GM19395 (cell line): ENCODE data around the gene CHST2.
"Not testable (repeated sequence)": the region's sequence is repeated elsewhere in the genome, so short reads cannot be mapped to it uniquely, and the experiment has no call there.

ENCODE experiments used
- ATAC-seq: cut with Tn5 transposase; IDR thresholded peaks from one replicate; pipeline ENCODE4 v1.9.1; 2021; ENCODE audit warnings: mild to moderate bottlenecking, moderate library complexity; ENCODE audit not compliant: unreplicated experiment

The CHST2 gene, protein sequence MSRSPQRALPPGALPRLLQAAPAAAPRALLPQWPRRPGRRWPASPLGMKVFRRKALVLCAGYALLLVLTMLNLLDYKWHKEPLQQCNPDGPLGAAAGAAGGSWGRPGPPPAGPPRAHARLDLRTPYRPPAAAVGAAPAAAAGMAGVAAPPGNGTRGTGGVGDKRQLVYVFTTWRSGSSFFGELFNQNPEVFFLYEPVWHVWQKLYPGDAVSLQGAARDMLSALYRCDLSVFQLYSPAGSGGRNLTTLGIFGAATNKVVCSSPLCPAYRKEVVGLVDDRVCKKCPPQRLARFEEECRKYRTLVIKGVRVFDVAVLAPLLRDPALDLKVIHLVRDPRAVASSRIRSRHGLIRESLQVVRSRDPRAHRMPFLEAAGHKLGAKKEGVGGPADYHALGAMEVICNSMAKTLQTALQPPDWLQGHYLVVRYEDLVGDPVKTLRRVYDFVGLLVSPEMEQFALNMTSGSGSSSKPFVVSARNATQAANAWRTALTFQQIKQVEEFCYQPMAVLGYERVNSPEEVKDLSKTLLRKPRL

DNA sequence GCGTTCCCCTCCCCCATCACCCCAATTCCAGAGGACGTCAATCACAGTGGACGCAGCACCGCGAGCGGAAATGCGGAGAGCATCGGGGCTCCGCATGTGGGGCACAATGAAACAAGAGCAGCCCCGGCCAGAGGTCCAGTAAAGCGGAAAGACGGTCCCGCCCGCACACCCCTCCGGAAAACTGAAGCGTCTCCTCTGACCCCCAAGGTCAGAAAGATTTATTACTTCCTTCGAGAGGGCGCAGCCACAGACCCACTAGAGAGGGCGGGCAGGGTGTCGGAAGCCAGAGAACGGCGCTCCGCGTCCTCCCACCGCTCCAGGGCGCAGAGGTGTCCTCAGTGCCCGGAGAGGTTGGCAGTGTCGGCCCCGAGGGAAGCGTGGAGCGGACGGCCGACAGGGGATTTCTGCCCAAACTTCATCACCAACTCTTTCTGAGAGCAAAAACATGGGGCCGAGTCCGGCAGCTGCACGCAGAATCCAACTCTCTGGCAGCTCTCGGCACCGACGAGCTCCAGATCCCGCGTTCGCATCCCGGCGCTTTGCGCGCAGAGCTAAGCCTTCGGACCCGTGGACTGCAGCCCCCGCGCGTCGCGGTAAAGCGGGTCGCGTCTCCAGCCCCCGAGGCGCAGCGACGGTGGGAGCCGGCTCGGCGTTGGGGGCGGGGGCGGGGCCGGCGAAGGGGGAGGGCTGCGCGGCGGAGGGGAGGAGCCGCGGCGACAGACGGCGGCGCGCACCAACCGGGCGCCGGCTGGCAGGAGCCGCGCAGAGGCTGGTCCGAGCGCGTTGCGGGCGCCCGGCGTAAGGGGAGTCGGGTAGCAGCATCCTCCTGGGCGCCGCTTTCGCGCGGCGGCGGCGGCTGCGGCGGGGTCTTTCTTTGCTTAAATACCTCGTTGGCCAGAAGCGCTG, at the start of gene CHST2:
TSS of gene CHST2 (plus strand) at position 763 of the 906 bp plus-strand sequence. CDS start 1,046 bp downstream, outside the sequence.
- peak; percentile 68 for ATAC-seq

DNA sequence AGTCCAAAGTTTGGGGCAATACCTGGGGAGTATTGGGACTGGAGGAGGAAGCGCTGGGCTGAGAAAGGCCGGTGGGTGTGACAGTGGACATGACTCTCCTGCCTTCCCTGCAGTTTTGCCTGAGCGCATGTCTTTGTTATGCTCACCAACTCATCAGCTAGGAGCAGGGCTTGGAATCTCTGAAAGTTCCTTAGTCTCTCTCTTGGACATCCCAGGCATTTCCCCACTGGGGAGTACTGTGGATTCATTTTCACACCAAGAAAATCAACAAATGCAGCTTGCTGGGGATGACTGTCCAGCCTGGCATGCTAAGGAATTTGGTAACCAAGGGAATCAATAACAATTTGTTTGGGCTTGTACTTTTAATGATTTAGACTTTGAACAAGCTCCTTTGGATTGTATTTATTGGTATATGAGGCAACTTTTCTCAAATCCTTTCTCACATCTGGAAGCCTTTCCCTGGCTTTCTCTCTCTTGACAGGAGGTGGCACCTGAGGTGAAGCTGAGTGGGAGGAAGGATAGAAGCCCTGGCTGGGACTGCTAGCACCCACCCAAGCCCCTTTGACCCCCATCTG, 48.5 kb upstream of the CHST2 start:
- ATAC-seq = no peak

DNA sequence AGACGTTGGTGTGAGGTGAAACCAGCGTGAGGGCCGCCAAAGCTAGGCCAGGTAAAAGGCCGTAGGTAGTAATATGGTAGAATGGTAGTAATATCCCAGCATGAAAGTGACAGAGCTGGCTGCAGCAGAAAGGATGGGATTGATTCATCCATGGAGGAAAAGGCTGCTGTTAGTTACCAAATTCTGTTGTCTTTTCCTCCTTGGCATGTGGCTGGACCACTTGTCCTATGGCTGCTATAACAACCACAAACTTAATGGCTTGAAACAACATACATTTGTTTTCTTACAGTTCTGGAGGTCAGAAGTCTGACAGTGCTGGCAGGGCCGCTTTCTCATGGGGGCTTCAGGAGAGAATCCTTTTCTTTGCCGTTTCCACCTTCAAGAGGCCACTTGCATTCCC, 47.8 kb upstream of the CHST2 start:
- ATAC-seq = no peak

DNA sequence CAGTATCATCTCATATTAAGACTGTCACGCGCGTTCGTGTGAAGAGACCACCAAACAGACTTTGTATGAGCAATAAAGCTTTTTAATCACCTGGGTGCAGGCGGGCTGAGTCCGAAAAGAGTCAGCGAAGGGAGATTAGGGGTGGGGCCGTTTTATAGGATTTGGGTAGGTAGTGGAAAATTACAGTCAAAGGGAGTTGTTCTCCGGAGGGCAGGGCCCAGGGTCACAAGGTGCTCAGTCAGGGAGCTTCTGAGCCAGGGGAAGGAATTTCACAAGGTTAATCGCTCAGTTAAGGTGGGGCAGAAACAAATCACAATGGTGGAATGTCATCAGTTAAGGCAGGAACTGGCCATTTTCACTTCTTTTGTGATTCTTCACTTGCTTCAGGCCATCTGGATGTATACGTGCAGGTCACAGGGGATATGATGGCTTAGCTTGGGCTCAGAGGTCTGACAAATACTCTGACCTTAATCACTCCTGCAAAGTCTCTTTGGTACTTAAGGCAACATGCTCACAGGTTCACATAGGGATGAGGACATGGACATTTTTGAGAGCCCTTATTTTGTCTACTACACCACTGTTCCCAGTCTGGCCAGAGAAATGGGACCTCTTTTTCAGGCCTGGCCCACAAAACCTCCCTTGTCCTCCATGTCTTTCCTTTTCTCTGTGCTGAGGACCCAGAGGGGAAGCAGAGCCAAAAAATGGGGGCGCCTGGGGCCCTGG, 47.1 kb upstream of the CHST2 start:
- ATAC-seq = not testable (repeated sequence)

DNA sequence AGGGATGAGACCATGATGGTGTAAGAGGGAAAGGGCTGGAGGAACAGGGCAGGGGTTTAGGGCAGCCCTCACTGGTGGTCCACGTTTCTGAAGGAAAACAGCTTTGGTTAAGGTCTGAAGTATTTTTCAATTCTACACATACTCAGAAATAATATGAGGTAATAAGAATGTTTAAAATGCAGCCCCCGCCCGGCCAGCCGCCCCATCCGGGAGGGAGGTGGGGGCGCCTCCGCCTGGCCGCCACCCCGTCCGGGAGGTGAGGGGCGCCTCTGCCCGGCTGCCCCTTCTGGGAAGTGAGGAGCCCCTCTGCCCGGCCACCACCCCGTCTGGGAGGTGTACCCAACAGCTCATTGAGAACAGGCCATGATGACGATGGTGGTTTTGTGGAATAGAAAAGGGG, 46.0 kb upstream of the CHST2 start:
- ATAC-seq = not testable (repeated sequence)

DNA sequence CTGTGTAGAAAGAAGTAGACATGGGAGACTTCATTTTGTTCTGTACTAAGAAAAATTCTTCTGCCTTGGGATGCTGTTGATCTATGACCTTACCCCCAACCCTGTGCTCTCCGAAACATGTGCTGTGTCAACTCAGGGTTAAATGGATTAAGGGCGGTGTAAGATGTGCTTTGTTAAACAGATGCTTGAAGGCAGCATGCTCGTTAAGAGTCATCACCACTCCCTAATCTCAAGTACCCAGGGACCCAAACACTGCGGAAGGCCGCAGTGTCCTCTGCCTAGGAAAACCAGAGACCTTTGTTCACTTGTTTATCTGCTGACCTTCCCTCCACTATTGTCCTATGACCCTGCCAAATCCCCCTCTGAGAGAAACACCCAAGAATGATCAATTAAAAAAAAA, 45.6 kb upstream of the CHST2 start:
- ATAC-seq = not testable (repeated sequence)

DNA sequence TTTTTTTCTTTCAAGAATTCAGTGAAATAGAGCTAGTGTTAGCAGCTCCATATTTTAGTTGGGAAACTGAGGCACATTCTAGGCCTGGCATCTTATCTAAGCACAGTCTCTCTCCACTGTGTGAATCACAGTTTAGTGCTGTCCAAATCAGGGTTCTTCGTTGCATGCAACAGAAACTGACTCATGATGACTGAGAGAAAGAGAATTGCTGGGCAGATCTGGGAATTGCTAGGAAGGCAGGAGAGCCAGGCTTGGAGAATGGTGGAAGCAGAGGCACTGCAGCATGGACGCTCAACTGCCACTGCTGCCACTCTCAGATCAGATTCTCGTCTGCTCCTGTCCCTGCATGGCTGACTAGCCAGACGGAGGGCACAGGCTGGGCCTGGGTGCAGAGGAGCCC, 40.7 kb upstream of the CHST2 start:
- ATAC-seq = no peak

DNA sequence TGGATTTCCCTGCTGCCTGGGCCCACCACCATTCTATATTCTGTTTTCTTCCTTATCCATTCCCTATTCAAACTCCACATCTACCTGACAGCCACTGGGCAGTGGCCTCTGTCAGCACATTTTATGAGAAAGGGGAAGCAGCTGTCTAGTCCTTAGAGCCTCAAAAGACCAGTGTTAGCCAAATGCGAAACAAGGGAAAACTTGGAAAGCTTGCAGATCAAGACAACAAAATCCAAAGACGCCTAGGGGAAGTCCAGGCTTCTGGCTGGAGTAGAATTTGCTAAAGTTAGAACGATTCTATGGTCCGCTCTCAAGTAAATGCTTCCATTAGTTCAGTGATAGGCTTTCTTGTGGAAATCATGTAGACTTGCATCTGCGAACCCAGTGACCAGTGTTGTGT, 39.4 kb upstream of the CHST2 start:
- ATAC-seq = no peak

DNA sequence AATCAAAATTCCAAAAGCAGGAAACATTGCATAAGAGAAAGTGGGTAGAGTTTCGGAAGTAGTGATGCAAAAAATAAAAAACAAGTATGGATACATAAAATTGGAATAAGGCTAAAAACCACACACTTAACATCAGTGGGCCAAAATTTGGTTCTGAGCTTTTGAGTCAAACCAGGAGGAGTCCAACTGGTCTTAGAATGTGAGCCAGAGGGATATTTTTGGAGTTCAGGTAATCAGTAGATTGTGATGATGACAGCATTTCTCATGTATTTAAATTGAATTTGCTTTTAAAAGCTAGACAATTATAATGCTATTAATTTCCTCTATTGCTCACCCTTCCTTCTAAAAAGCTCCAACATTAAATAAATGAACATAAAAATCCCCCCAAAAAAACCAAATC, 38.2 kb upstream of the CHST2 start:
- no peak for ATAC-seq

DNA sequence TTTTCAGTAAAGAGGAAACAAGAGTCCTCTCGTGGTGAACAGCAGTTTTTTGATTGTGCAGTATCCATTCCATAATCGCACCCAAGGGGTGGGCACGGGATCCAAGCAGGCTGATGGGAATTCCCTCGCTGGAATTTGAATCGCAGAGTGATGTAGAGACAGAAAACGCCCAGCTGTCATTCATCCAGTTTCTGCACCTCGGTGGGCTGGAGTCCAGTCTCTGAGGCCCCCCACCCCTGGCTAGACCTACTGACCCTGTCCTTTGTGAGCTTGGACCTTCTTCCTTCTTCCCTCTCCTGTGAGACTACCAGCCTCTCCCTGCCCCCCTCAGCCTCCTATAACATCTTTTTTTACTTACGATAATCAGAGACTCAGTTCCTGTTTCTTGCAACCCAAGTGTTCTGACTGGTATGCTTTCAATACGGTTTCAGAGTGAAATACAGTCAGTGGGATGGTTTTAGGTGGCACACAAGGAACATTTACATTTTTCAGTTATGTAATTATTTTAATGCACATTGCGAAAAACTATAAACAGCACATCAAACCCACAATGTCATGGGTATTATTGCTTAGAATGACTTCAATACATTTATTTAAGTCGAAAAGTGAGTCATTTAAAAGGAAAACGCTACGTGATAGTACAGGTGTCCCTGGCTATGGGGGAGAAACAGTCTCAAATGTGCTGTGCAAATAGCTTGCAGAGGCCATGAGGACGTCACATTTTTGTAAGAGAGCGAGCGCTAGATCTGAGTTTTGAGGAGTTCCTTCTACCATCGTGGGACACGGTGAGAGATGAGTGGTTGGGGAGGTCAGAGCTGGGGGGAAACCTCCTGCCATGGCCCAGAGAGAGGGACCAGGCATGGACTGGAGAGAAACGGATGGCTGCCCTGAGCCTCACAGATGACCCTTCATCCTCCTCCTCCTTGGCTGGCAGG, 37.5 kb upstream of the CHST2 start:
- peak; percentile 81 for ATAC-seq

DNA sequence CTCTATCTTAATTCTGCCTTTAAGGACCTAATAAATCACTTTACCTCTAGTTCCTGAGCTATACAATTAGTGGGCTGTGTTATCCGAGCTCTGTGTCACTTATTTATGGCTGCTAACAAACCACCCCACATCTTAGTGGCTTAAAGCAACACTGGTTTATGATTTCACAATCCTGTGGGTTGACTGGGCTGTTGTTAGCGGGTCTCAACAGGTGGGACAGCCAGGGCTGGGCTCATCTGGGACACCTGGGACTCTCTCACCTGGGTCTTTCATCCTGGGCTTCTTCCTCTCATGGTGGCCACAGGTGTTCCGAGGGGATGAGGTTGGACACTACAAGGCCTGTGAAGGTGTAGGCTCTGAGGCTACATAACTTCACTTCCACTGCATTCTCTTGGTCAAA, 35.8 kb upstream of the CHST2 start:
- no peak for ATAC-seq

DNA sequence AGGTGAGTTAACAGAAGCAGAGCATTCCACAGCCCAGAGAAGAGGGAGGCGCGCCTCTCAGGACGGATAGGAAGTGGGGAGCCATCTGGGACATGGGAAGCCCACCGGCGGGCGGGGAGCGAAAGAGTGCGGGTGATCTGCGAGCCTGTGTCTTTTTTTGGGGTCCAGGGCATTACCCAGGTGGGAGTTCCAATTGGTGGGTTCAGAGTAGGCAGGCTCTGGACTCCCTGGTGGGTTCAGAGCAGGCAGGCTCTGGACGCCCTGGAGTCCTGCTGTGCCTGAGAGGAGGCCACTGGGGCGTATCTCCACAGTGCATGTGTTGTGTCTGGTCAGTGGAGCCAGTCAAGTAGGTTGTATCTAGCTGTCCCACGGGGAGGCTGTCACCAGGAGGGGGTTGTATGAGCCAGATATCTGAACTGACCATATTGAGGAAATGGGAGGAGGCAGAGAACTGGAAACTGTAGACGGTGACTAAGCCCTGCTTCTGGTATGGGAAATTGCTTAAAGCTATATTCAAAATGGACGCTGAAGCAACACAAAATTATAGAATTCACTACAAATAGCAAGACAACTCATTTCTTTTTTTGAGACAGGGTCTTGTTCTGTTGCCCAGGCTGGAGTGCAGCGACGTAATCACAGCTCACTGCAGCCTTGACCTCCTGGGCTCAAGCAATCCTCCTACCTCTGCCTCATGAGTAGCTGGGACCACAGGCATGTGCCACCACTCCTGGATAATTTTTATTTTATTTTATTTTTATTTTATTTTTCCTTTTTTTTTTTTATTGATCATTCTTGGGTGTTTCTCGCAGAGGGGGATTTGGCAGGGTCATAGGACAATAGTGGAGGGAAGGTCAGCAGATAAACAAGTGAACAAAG, 34.5 kb upstream of the CHST2 start:
- peak; percentile 52 for ATAC-seq

DNA sequence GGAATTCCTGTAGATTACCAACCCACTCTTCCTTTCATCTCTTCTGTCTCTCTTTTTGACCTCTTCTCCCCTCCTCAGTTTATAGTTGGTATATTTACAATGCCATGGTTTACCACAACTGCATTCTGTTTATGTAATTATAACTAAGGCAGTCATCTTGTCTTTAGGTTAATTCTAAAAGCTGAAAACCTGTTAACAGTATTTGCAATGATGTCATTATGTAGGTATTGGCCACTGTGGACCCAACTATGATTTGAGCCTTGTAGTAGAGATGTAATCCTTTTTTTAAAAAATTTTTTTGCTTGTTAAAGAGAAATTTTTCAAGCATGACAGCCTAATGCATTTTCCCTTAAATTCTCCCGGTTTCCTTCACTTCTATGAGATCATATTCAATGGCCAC, 30.7 kb upstream of the CHST2 start:
- no peak for ATAC-seq

DNA sequence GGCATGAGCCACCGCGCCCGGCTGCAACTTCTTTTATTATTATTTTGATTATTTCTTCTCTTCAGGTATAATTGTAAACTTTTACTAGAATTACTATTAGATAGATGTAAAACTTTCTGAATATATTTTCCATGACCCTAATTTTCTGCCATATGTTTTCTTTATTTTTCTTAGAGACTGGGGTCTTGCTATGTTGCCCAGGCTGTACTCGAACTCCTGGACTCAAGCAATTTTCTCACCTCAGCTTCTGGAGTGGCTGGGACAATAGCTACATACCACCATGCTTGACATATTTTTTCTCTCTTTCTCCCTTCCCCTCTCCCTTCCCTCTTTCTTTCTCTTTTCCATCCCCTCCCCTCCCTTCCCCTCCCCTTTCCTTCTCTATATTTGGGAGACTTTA, 29.6 kb upstream of the CHST2 start:
- ATAC-seq = no peak

DNA sequence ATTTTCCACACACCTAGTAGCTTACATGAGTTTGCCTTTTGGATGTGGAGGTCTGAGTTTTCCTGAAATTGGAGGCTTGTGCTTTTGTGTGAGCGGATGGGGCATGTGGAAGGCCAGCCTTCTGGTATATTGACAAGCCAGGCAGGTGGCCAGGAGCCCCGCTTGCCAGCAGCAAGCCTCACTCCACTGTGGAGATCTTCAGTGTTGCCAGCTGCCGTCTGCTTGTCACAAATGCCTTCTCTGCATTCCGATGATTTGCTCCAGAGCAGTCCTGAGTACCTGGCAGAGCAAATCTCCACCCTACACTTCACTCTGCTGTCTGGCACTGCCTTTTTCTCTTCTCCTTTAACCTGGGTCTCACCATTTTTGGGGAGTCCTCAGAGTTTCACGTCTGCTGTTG, 29.1 kb upstream of the CHST2 start:
- no peak for ATAC-seq

DNA sequence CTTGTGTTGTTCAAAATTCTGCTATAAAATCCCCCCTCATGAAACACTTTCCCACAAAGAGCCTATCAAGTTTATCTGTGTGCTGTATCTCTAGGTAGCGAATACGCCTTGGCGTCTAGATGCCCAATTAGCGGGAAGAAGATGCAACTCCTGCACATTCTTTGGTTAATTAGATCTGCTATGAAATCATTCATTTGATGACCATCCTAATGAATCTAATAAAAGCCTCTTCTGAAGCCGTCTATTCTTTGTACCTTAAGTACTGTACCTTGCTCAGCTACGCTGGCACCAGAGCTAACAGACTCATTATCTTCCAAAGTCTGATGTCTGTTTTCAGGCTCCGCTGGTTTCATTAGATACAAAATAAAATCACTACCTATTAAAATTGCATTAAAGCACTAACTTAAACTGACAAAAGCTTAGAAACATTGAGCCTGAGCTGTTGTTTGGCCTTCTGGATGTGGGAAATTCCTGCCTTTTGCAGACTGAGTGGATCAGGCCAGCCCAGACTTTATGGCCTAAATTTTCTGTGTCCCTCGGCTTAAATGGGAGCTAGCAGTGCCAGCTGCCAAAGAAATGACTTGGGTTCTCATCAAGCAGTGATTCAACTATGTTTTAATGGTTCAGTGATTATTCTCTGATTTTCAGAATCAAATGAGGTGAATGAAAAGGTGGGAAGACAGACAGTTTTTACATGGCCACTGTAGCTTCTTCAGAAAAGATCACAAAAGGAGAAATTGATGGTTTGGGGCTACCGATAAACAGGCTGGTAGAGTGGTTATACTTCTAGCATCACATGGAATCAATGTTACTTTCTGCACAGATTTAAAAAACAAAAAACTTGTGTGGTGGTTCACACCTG, 28.4 kb upstream of the CHST2 start:
- no peak for ATAC-seq

DNA sequence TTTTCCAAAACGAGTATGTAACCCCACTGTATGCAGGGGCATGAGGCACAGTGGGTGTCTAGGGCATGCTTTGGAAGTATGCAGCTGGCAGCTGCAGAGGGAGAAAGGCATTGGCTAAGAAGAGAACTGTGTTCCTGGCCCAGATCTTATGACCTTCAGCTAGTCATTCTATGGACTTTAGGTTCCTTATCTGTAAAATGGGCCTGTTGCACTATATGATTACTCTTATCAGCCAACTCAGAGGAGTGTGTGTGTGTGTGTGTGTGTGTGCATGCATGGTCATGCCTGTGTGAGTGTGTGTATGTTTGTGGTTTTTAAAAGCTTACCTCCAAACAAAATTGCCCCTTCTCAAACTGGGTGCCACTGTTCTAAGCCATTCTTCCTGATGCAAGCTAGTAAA, 27.4 kb upstream of the CHST2 start:
- ATAC-seq = no peak

DNA sequence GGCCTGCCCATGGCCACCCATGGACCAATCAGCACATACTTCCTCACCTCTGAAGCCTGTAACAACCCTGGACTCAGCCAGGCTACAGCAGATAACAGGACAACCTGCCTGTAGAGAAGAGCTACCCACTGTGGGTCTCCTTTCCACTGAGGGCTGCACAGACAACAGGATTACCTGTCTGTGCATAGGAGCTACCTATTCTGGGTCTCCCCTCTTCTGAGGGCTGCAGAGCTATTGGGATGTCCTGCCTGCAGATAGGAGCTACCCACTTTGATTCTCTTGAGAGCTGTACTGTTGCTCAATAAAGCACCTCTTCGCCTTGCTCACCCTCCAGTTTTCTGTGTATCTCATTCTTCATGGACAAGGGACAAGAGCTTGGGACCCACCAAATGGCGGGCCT, 23.8 kb upstream of the CHST2 start:
- no peak for ATAC-seq
